WTC11 (cell line): ENCODE data around the gene ALK. TPM values are rescaled to one million over a fixed set of nuclear protein-coding genes. Genes with fewer than 3 reads are reported as not detected.

ENCODE experiments used
- ATAC-seq: fragments of 200-7000 bp; cut with Tn5 transposase; 2 replicates; pipeline ENCODE4 v1.10.0; 2021; ENCODE audit warnings: mild to moderate bottlenecking, moderate library complexity
- CTCF ChIA-PET: fragments of 300-600 bp; sonication (Branson Sonifier 250); formaldehyde crosslinking; loops from one replicate; lab custom pipeline; 2021; ENCODE audit warnings: antibody characterized with exemption; lab: Charles Lee
- POLR2A ChIA-PET: fragments of 350-600 bp; sonication (Branson Sonifier 250); formaldehyde crosslinking; loops from one replicate; lab custom pipeline; 2021; ENCODE audit warnings: antibody characterized with exemption; lab: Charles Lee
- DNase-seq: peaks from one replicate; pipeline ENCODE4 v3.0.0; 2021; ENCODE audit warnings: low spot score
- H3K27ac Mint-ChIP-seq: 2 replicates; pipeline ENCODE4 v1.8.0; 2021; ENCODE audit warnings: mixed read lengths
- H3K27me3 Mint-ChIP-seq: 2 replicates; pipeline ENCODE4 v1.8.0; 2021; ENCODE audit warnings: low read depth, mild to moderate bottlenecking, moderate library complexity, mixed read lengths
- H3K36me3 Mint-ChIP-seq: 2 replicates; pipeline ENCODE4 v1.8.0; 2021; ENCODE audit warnings: mixed read lengths
- H3K4me1 Mint-ChIP-seq: 2 replicates; pipeline ENCODE4 v1.8.0; 2022; ENCODE audit warnings: mixed read lengths
- H3K4me3 Mint-ChIP-seq: 2 replicates; pipeline ENCODE4 v1.8.0; 2021; ENCODE audit warnings: mild to moderate bottlenecking, moderate library complexity, mixed read lengths
- H3K9me3 Mint-ChIP-seq: 2 replicates; pipeline ENCODE4 v1.8.0; 2021; ENCODE audit warnings: mixed read lengths
- GABPB1 ChIP-seq: sonication (generic); formaldehyde crosslinking; IDR thresholded peaks from 2 replicates; pipeline ENCODE4 v1.8.1; 2023; ENCODE audit warnings: mild to moderate bottlenecking, missing genetic modification reagents
- HMGA2 ChIP-seq: fragments of 250-450 bp; sonication (Bioruptor Pico); IDR thresholded peaks from 2 replicates; pipeline ENCODE4 v1.4.0; 2021; ENCODE audit warnings: mild to moderate bottlenecking, moderate library complexity
- IRF2 ChIP-seq: sonication (generic); formaldehyde crosslinking; IDR thresholded peaks from 2 replicates; pipeline ENCODE4 v1.8.0; 2022; ENCODE audit warnings: low read depth, missing genetic modification reagents, borderline replicate concordance
- MYBL2 ChIP-seq: sonication (generic); formaldehyde crosslinking; IDR thresholded peaks from 2 replicates; pipeline ENCODE4 v1.8.1; 2023; ENCODE audit warnings: mild to moderate bottlenecking, moderate library complexity, missing genetic modification reagents
- NFATC4 ChIP-seq: fragments of 250-450 bp; sonication (Bioruptor Pico); IDR thresholded peaks from 2 replicates; pipeline ENCODE4 v1.9.0; 2021; ENCODE audit warnings: mild to moderate bottlenecking
- NFYB ChIP-seq: sonication (generic); formaldehyde crosslinking; conservative IDR thresholded peaks from 2 replicates; pipeline ENCODE4 v1.8.0; 2022; ENCODE audit warnings: low read depth, missing genetic modification reagents
- NR1H2 ChIP-seq: sonication (generic); formaldehyde crosslinking; IDR thresholded peaks from 2 replicates; pipeline ENCODE4 v1.9.0; 2021; ENCODE audit warnings: mild to moderate bottlenecking, moderate library complexity, missing genetic modification reagents
- OVOL2 ChIP-seq: fragments of 250-450 bp; sonication (Bioruptor Pico); IDR thresholded peaks from 2 replicates; pipeline ENCODE4 v1.9.0; 2021; ENCODE audit warnings: mild to moderate bottlenecking, borderline replicate concordance
- TP53 ChIP-seq: sonication (generic); formaldehyde crosslinking; IDR thresholded peaks from 2 replicates; pipeline ENCODE4 v1.8.1; 2023; ENCODE audit warnings: mild to moderate bottlenecking, missing genetic modification reagents
- ZNF121 ChIP-seq: sonication (generic); formaldehyde crosslinking; IDR thresholded peaks from 2 replicates; pipeline ENCODE4 v1.8.0; 2023; ENCODE audit warnings: missing genetic modification reagents
- ZNF219 ChIP-seq: sonication (generic); formaldehyde crosslinking; IDR thresholded peaks from 2 replicates; pipeline ENCODE4 v1.8.0; 2023; ENCODE audit warnings: missing genetic modification reagents, mild to moderate bottlenecking, borderline replicate concordance
- ZNF423 ChIP-seq: fragments of 250-450 bp; sonication (Bioruptor Pico); IDR thresholded peaks from 2 replicates; pipeline ENCODE4 v2.1.2; 2022; ENCODE audit warnings: mild to moderate bottlenecking, moderate library complexity
- total RNA-seq: library from RNA; stranded (reverse); gene quantifications from 3 replicates; pipeline ENCODE4 v1.2.3, GENCODE V29; 2021
- TF ChIP-seq, protein P1 (sequence below): fragments of 250-450 bp; sonication (Bioruptor Pico); IDR thresholded peaks from 2 replicates; pipeline ENCODE4 v1.9.0; 2021; ENCODE audit warnings: mild to moderate bottlenecking, borderline replicate concordance
- TF ChIP-seq, protein P2 (sequence below): fragments of 250-450 bp; sonication (Bioruptor Pico); IDR thresholded peaks from 2 replicates; pipeline ENCODE4 v1.9.0; 2021; ENCODE audit warnings: mild to moderate bottlenecking
- TF ChIP-seq, protein P3 (sequence below): sonication (generic); formaldehyde crosslinking; IDR thresholded peaks from 2 replicates; pipeline ENCODE4 v1.8.1; 2022; ENCODE audit warnings: low read depth, missing genetic modification reagents, borderline replicate concordance
- TF ChIP-seq, protein P4 (sequence below): sonication (generic); formaldehyde crosslinking; IDR thresholded peaks from 2 replicates; pipeline ENCODE4 v1.8.1; 2022; ENCODE audit warnings: missing genetic modification reagents, borderline replicate concordance

ALK gene
- total RNA-seq, 1 experiment from 2014 or later, result not detected

DNA sequence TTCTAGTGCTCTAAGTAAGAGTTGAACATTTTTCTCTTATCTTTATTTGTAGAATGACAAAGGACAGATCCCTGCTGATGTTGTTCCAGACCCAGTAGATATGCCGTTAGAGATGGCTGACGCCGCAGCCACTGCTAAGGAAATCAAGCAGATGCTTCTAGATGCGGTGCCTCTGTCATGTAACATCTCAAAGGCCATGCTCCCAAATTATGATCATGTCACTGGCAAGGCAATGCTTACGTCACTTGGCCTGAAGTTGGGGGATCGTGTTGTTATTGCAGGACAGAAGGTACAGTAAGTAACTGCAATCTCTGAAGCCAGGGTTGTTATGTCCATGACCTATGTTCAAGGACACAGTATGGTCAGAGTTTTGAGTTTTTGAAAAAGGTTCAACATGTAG lies 777.7 kb downstream of the ALK start:
- POLR2A ChIA-PET, result no interaction called here
- Mint-ChIP-seq H3K36me3 (no peaks in the 10 kb centered on the region; the same call in 1 of the 2 replicates), H3K4me3 (no peak overlapping the region), H3K27me3 (0 out of 2 replicates have a peak, but pooled peaks cover 4% of the 10 kb centered on the region), H3K27ac (no peak overlapping the region)
- DNase-seq (no peak), ATAC-seq (no peak)
- TF ChIP-seq, protein P1, sequence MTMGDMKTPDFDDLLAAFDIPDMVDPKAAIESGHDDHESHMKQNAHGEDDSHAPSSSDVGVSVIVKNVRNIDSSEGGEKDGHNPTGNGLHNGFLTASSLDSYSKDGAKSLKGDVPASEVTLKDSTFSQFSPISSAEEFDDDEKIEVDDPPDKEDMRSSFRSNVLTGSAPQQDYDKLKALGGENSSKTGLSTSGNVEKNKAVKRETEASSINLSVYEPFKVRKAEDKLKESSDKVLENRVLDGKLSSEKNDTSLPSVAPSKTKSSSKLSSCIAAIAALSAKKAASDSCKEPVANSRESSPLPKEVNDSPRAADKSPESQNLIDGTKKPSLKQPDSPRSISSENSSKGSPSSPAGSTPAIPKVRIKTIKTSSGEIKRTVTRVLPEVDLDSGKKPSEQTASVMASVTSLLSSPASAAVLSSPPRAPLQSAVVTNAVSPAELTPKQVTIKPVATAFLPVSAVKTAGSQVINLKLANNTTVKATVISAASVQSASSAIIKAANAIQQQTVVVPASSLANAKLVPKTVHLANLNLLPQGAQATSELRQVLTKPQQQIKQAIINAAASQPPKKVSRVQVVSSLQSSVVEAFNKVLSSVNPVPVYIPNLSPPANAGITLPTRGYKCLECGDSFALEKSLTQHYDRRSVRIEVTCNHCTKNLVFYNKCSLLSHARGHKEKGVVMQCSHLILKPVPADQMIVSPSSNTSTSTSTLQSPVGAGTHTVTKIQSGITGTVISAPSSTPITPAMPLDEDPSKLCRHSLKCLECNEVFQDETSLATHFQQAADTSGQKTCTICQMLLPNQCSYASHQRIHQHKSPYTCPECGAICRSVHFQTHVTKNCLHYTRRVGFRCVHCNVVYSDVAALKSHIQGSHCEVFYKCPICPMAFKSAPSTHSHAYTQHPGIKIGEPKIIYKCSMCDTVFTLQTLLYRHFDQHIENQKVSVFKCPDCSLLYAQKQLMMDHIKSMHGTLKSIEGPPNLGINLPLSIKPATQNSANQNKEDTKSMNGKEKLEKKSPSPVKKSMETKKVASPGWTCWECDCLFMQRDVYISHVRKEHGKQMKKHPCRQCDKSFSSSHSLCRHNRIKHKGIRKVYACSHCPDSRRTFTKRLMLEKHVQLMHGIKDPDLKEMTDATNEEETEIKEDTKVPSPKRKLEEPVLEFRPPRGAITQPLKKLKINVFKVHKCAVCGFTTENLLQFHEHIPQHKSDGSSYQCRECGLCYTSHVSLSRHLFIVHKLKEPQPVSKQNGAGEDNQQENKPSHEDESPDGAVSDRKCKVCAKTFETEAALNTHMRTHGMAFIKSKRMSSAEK (CRISPR knock-in tag), result no peak
- no peak for TF ChIP-seq NFYB (CRISPR knock-in tag)
- TF ChIP-seq HMGA2, result no peak
- TF ChIP-seq NFATC4 (CRISPR knock-in tag), result no peak
- TF ChIP-seq, protein P2, sequence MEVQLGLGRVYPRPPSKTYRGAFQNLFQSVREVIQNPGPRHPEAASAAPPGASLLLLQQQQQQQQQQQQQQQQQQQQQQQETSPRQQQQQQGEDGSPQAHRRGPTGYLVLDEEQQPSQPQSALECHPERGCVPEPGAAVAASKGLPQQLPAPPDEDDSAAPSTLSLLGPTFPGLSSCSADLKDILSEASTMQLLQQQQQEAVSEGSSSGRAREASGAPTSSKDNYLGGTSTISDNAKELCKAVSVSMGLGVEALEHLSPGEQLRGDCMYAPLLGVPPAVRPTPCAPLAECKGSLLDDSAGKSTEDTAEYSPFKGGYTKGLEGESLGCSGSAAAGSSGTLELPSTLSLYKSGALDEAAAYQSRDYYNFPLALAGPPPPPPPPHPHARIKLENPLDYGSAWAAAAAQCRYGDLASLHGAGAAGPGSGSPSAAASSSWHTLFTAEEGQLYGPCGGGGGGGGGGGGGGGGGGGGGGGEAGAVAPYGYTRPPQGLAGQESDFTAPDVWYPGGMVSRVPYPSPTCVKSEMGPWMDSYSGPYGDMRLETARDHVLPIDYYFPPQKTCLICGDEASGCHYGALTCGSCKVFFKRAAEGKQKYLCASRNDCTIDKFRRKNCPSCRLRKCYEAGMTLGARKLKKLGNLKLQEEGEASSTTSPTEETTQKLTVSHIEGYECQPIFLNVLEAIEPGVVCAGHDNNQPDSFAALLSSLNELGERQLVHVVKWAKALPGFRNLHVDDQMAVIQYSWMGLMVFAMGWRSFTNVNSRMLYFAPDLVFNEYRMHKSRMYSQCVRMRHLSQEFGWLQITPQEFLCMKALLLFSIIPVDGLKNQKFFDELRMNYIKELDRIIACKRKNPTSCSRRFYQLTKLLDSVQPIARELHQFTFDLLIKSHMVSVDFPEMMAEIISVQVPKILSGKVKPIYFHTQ (CRISPR knock-in tag), result no peak
- TF ChIP-seq IRF2 (CRISPR knock-in tag), result no peak
- TF ChIP-seq NR1H2 (CRISPR knock-in tag), result no peak
- TF ChIP-seq, protein P3, sequence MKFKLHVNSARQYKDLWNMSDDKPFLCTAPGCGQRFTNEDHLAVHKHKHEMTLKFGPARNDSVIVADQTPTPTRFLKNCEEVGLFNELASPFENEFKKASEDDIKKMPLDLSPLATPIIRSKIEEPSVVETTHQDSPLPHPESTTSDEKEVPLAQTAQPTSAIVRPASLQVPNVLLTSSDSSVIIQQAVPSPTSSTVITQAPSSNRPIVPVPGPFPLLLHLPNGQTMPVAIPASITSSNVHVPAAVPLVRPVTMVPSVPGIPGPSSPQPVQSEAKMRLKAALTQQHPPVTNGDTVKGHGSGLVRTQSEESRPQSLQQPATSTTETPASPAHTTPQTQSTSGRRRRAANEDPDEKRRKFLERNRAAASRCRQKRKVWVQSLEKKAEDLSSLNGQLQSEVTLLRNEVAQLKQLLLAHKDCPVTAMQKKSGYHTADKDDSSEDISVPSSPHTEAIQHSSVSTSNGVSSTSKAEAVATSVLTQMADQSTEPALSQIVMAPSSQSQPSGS (CRISPR knock-in tag), result no peak
- TF ChIP-seq TP53 (CRISPR knock-in tag), result no peak
- TF ChIP-seq MYBL2 (CRISPR knock-in tag), result no peak
- no peak for TF ChIP-seq GABPB1
- no peak for TF ChIP-seq ZNF219 (CRISPR knock-in tag)
- TF ChIP-seq ZNF423, result no peak
- no peak for TF ChIP-seq OVOL2 (CRISPR knock-in tag)
- TF ChIP-seq, protein P4, sequence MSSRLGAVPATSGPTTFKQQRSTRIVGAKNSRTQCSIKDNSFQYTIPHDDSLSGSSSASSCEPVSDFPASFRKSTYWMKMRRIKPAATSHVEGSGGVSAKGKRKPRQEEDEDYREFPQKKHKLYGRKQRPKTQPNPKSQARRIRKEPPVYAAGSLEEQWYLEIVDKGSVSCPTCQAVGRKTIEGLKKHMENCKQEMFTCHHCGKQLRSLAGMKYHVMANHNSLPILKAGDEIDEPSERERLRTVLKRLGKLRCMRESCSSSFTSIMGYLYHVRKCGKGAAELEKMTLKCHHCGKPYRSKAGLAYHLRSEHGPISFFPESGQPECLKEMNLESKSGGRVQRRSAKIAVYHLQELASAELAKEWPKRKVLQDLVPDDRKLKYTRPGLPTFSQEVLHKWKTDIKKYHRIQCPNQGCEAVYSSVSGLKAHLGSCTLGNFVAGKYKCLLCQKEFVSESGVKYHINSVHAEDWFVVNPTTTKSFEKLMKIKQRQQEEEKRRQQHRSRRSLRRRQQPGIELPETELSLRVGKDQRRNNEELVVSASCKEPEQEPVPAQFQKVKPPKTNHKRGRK (CRISPR knock-in tag), result no peak
- TF ChIP-seq ZNF121, result no peak
- TF ChIP-seq, all 79 proteins: peak for 0
- Mint-ChIP-seq H3K4me1 (no peaks in the 10 kb centered on the region), H3K9me3 (peaks cover 18% of the 10 kb centered on the region)
- CTCF ChIA-PET, result no interaction called here

Other genes with a start within 250 kb of the ALK start
- 25.3 to 27.3 TPM (median 26.5 TPM) in 3 replicates for gene YPEL5, start 225.4 kb upstream of the ALK start, total RNA-seq